Osteoblast (primary cell): Measurements from ENCODE around the gene METTL18. TPM values are rescaled to one million over a fixed set of nuclear protein-coding genes. Genes with fewer than 3 reads are reported as not detected.

Experiments used
- DNase-seq: peaks from one replicate; pipeline ENCODE4 v3.0.0; 2011; ENCODE audit warnings: low spot score, mixed read lengths; ENCODE audit not compliant: insufficient read length; ENCODE audit errors: missing footprints
- H2AFZ ChIP-seq: 2 replicates; pipeline ENCODE4 v1.6.0; 2011; ENCODE audit warnings: mild to moderate bottlenecking, low read length
- H3K27ac ChIP-seq: 2 replicates; pipeline ENCODE4 v1.5.1; 2011; ENCODE audit warnings: mild to moderate bottlenecking, low read depth, low read length, moderate library complexity
- H3K27me3 ChIP-seq: 2 replicates; pipeline ENCODE4 v1.6.0; 2012; ENCODE audit warnings: mild to moderate bottlenecking, control low read depth, inconsistent platforms, low read length, moderate library complexity; ENCODE audit not compliant: insufficient read depth
- H3K36me3 ChIP-seq: 2 replicates; pipeline ENCODE4 v1.5.1; 2011; ENCODE audit warnings: mild to moderate bottlenecking, low read length, control low read depth, moderate library complexity; ENCODE audit not compliant: insufficient read depth
- H3K4me1 ChIP-seq: 2 replicates; pipeline ENCODE4 v1.5.1; 2011; ENCODE audit warnings: mild to moderate bottlenecking, low read length, control low read depth, moderate library complexity; ENCODE audit not compliant: insufficient read depth
- H3K4me2 ChIP-seq: 2 replicates; pipeline ENCODE4 v1.6.0; 2011; ENCODE audit warnings: mild to moderate bottlenecking, low read length; ENCODE audit not compliant: insufficient read depth
- H3K4me3 ChIP-seq: fragments of 200-600 bp; sonication (generic); 3 replicates; pipeline ENCODE4 v1.5.1; 2012; ENCODE audit warnings: mild to moderate bottlenecking, low read length, inconsistent platforms; ENCODE audit not compliant: insufficient read depth
- H3K79me2 ChIP-seq: 2 replicates; pipeline ENCODE4 v1.6.0; 2012; ENCODE audit warnings: mild to moderate bottlenecking, low read length, control low read depth, inconsistent platforms; ENCODE audit not compliant: insufficient read depth
- H3K9me3 ChIP-seq: 2 replicates; pipeline ENCODE4 v1.5.1; 2011; ENCODE audit warnings: low read depth, low read length, control low read depth
- H4K20me1 ChIP-seq: 2 replicates; pipeline ENCODE4 v1.6.0; 2012; ENCODE audit warnings: mild to moderate bottlenecking, low read length, control low read depth; ENCODE audit not compliant: insufficient read depth
- total RNA-seq: library from RNA; depleted of rRNA; stranded (reverse); fragments of >200 nt; gene quantifications from 2 replicates; pipeline ENCODE4 v1.2.3, GENCODE V29; 2012
- TF ChIP-seq, protein P1 (sequence below): IDR thresholded peaks from 2 replicates; pipeline ENCODE4 v1.5.1; 2011; ENCODE audit warnings: mild to moderate bottlenecking, low read depth, low read length, moderate library complexity; ENCODE audit errors: extremely low read depth

The METTL18 gene
- total RNA-seq, 1 donor = 2.9 TPM

DNA sequence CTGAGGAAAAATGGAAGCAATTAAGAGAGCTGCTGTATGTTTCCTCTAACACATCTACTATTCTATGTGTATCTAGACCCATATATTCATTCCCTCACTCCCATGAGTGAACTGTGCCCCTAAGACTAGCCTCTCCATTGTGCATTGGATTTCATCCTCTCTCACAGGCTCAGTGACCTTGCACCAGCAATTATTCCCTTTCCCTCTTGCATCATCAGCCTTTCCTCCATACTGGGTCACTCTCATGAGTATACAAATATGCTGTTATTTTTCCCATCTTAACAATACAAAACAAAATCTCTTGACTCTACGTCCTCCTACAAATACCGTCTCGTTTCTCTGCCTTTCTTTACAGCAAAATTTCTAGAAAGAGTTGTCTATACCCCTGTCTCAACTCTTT lies 29.4 kb upstream of the METTL18 start:
- Histone ChIP-seq H3K9me3 (no peaks in the 10 kb centered on the region), H2AFZ (no peak overlapping the region), H3K36me3 (peaks cover 12% of the 10 kb centered on the region), H3K4me1 (no peaks in the 10 kb centered on the region), H3K27ac (no peak overlapping the region), H3K4me2 (no peak overlapping the region), H3K4me3 (no peak overlapping the region), H4K20me1 (no peaks in the 10 kb centered on the region), H3K79me2 (no peaks in the 10 kb centered on the region), H3K27me3 (no peaks in the 10 kb centered on the region)
- no peak for DNase-seq
- TF ChIP-seq, protein P1, sequence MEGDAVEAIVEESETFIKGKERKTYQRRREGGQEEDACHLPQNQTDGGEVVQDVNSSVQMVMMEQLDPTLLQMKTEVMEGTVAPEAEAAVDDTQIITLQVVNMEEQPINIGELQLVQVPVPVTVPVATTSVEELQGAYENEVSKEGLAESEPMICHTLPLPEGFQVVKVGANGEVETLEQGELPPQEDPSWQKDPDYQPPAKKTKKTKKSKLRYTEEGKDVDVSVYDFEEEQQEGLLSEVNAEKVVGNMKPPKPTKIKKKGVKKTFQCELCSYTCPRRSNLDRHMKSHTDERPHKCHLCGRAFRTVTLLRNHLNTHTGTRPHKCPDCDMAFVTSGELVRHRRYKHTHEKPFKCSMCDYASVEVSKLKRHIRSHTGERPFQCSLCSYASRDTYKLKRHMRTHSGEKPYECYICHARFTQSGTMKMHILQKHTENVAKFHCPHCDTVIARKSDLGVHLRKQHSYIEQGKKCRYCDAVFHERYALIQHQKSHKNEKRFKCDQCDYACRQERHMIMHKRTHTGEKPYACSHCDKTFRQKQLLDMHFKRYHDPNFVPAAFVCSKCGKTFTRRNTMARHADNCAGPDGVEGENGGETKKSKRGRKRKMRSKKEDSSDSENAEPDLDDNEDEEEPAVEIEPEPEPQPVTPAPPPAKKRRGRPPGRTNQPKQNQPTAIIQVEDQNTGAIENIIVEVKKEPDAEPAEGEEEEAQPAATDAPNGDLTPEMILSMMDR = no peak

DNA sequence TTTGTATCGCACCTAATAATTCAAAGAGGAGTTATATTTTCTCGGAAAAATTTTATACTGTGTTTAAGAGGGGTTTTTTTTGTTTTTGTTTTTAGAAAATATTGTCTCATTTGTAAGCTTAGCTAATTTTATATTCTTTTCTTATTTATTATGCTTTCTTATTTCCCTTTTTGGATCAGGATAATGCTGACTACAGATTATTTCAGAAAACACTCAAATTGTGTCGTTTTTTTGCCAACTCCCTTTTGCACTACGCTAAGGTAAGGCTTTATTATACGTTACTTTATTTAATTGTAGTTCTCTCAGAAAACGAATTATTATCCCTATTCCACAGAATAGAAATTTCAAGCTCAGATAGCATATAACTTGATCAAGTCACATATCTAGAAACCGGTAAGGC lies 26.8 kb upstream of the METTL18 start:
- Histone ChIP-seq H3K4me1 (no peaks in the 10 kb centered on the region), H4K20me1 (no peaks in the 10 kb centered on the region), H2AFZ (no peak overlapping the region), H3K9me3 (no peaks in the 10 kb centered on the region), H3K4me3 (no peak overlapping the region), H3K27ac (no peak overlapping the region), H3K36me3 (peaks cover 8% of the 10 kb centered on the region), H3K4me2 (no peak overlapping the region), H3K79me2 (no peaks in the 10 kb centered on the region), H3K27me3 (no peaks in the 10 kb centered on the region)
- TF ChIP-seq, protein P1 = no peak
- DNase-seq = no peak

DNA sequence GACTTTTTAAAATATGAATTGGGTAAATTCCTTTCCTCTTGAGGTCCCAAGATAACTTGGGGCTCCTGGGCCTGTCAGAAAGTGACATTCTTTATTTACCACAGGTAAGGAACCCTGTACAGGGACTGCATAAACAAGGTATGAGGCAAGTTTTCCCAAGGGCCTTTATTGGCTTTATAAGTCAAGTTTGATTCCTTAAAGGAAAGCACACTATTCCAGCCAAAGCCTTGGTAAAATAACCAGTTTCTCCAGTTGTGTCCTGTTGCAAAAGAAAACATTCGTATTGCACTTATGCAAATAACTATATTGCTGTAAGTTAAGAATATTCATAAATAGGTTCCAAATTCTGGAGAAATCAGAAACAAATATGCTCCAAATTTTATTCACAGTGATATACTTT lies 21.9 kb upstream of the METTL18 start:
- TF ChIP-seq, protein P1 = no peak
- Histone ChIP-seq H4K20me1 (no peaks in the 10 kb centered on the region), H3K27me3 (no peaks in the 10 kb centered on the region), H3K27ac (no peak overlapping the region), H3K36me3 (peaks cover 6% of the 10 kb centered on the region), H3K9me3 (no peaks in the 10 kb centered on the region), H3K4me2 (no peak overlapping the region), H2AFZ (no peak overlapping the region), H3K4me3 (no peak overlapping the region), H3K4me1 (no peaks in the 10 kb centered on the region), H3K79me2 (no peaks in the 10 kb centered on the region)
- no peak for DNase-seq

DNA sequence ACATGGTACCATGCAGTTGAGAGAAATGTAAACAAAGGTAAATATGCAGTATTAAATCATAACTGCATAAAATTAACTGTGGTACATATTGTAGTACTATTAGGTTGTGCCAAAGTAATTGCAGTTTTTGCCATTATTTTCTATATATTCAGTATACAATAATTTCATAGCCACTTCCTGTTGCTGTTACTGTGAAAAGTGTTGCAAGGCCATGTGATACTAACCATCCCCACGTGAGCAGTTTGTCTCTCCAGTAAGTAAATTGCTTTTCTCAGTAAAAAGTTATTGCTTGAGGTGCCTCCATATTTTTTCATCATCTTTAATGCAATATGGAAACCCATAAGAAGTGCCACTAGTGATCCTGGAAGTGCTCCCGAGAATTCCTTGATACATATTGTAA lies 19.6 kb upstream of the METTL18 start:
- H3K4me2 ChIP-seq = no peak overlapping the region
- H3K79me2 ChIP-seq = no peaks in the 10 kb centered on the region
- TF ChIP-seq, protein P1 = no peak
- H3K36me3 ChIP-seq = peaks cover 6% of the 10 kb centered on the region
- H3K4me1 ChIP-seq = no peaks in the 10 kb centered on the region
- H3K9me3 ChIP-seq = no peaks in the 10 kb centered on the region
- H2AFZ ChIP-seq = no peak overlapping the region
- no peak overlapping the region for H3K27ac ChIP-seq
- no peaks in the 10 kb centered on the region for H3K27me3 ChIP-seq
- DNase-seq = no peak
- no peaks in the 10 kb centered on the region for H4K20me1 ChIP-seq
- H3K4me3 ChIP-seq = no peak overlapping the region
